ENCODE measurements around the gene SSU72. TPM values are rescaled to one million over a fixed set of nuclear protein-coding genes. Genes with fewer than 3 reads are reported as not detected.

Gene SSU72
- total and polyA plus RNA-seq, 4 donors, result 35.4 to 57.4 (median 44.3) TPM

GRCh38 chr1:1621173-1622009, 46.7 kb upstream of the SSU72 start:
- H3K27me3 ChIP-seq (ENCODE audit: control insufficient read depth in 4 of 4, insufficient read depth in 4 of 4, low read length in 3 of 4), result no peaks in the 10 kb centered on the region
- H3K27ac ChIP-seq (ENCODE audit: low read depth in 1 of 2, low read length in 2 of 2), result no peak overlapping the region
- H3K9ac ChIP-seq (ENCODE audit: low read depth in 1 of 2, low read length in 2 of 2), result no peak overlapping the region
- DNase-seq (ENCODE audit: low spot score), result no peak
- WGBS, result 95% methylated on average over 31 of the region's 31 CpGs
- H3K36me3 ChIP-seq (ENCODE audit: control insufficient read depth in 4 of 4, insufficient read depth in 3 of 4, low read depth in 1 of 4, low read length in 3 of 4), result peaks cover 0 to 9% (median under 1%) of the 10 kb centered on the region in 4 donors
- no peaks in the 10 kb centered on the region for H3K9me3 ChIP-seq (ENCODE audit: control insufficient read depth in 4 of 4, low read length in 3 of 4)
- H3K4me1 ChIP-seq (ENCODE audit: control insufficient read depth in 4 of 4, insufficient read depth in 4 of 4, low read length in 3 of 4), result peaks cover 8 to 32% (median 25%) of the 10 kb centered on the region in 4 donors
- TF ChIP-seq TAF1 (conservative IDR thresholded peaks at IDR 0.05), result no peak
- TF ChIP-seq HNF4G (IDR thresholded peaks at IDR 0.05), result no peak
- no peak for TF ChIP-seq YY1 (IDR thresholded peaks at IDR 0.05)
- no peak for TF ChIP-seq EGR1 (IDR thresholded peaks at IDR 0.05; ENCODE audit: low read depth in 2 of 2)
- TF ChIP-seq NR2F2 (IDR thresholded peaks at IDR 0.05), result no peak
- no peak for TF ChIP-seq FOXA1 (IDR thresholded peaks at IDR 0.05)
- no peak for TF ChIP-seq ATF3 (IDR thresholded peaks at IDR 0.05)
- TF ChIP-seq CTCF (IDR thresholded peaks at IDR 0.05; ENCODE audit: low read depth, low read length, missing input control), result no peak
- TF ChIP-seq JUND (IDR thresholded peaks at IDR 0.05), result no peak
- no peak for TF ChIP-seq GABPA (IDR thresholded peaks at IDR 0.05 in 1 of 2, conservative IDR thresholded peaks at IDR 0.05 in 1 of 2)
- no peak for TF ChIP-seq SP1 (IDR thresholded peaks at IDR 0.05)
- no peak for TF ChIP-seq ZBTB33 (IDR thresholded peaks at IDR 0.05)
- no peak for TF ChIP-seq FOXA2 (IDR thresholded peaks at IDR 0.05)
- no peak for TF ChIP-seq MAX (IDR thresholded peaks at IDR 0.05)
- TF ChIP-seq RAD21 (IDR thresholded peaks at IDR 0.05), result no peak
- TF ChIP-seq REST (IDR thresholded peaks at IDR 0.05), result no peak
- H3K4me3 ChIP-seq (ENCODE audit: low read depth in 1 of 3, low read length in 3 of 3), result no peak overlapping the region

Measured in liver (tissue), 9 donors.